ENCODE measurements around the gene PIGL.
A peak's percentile ranks its signal among the peaks of the same experiment; 100 is the strongest.
"Not testable (repeated sequence)": the region's sequence is repeated elsewhere in the genome, so short reads cannot be mapped to it uniquely, and the experiment has no call there.

The PIGL gene

GRCh38 chr17:16277163-16277562 lies 60.2 kb downstream of the PIGL start:
- DNase-seq = no peak

- DNase-seq = no peak
These were observed 64.3 kb downstream of the PIGL start for GRCh38 chr17:16281351-16281750.

- no peak for DNase-seq
These were observed 65.5 kb downstream of the PIGL start for GRCh38 chr17:16282522-16282921.

- no peak for DNase-seq
These were observed 66.7 kb downstream of the PIGL start for GRCh38 chr17:16283705-16284104.

- no peak for DNase-seq
These were observed 68.6 kb downstream of the PIGL start for GRCh38 chr17:16285646-16286008.

GRCh38 chr17:16286009-16286946 lies 69.3 kb downstream of the PIGL start:
- DNase-seq = peak in 5 of 14 donors; percentile 15 to 51 (median 24)

GRCh38 chr17:16286947-16287562 lies 70.0 kb downstream of the PIGL start:
- DNase-seq = no peak

GRCh38 chr17:16287563-16288027 lies 70.6 kb downstream of the PIGL start:
- DNase-seq = no peak

GRCh38 chr17:16288860-16289571 lies 72.0 kb downstream of the PIGL start:
- no peak for DNase-seq

GRCh38 chr17:16293931-16294330 lies 76.9 kb downstream of the PIGL start:
- DNase-seq = no peak

GRCh38 chr17:16294560-16294959 lies 77.5 kb downstream of the PIGL start:
- no peak for DNase-seq

GRCh38 chr17:16296072-16296471 lies 79.1 kb downstream of the PIGL start:
- DNase-seq = not testable (repeated sequence)

- DNase-seq = no peak
These were observed 80.5 kb downstream of the PIGL start for GRCh38 chr17:16297367-16298139.

- DNase-seq = no peak
These were observed 81.2 kb downstream of the PIGL start for GRCh38 chr17:16298140-16298662.

GRCh38 chr17:16300554-16300953 lies 83.5 kb downstream of the PIGL start:
- no peak for DNase-seq

GRCh38 chr17:16301963-16302855 lies 85.2 kb downstream of the PIGL start:
- no peak for DNase-seq

- DNase-seq = no peak
These were observed 85.8 kb downstream of the PIGL start for GRCh38 chr17:16302856-16303255.

- DNase-seq = no peak
These were observed 87.8 kb downstream of the PIGL start for GRCh38 chr17:16304830-16305229.

- DNase-seq = no peak
These were observed 89.2 kb downstream of the PIGL start for GRCh38 chr17:16306211-16306610.

GRCh38 chr17:16312061-16312460 lies 95.1 kb downstream of the PIGL start:
- not testable (repeated sequence) for DNase-seq

Data from C1 segment of cervical spinal cord (tissue), 14 donors.